HTERT RPE-1 (cell line): ENCODE data around the gene HPS4.

ENCODE experiments used
- in situ Hi-C: fragments of 300-500 bp; cut with MboI; formaldehyde crosslinking; loops from 4 replicates; pipeline ENCODE4 v1.14.3; 2020; ENCODE audit warnings: low sequenced_read_pairs

The HPS4 gene

GRCh38 chr22:26470807-26471206 is 12.8 kb downstream of the HPS4 start:
- in situ Hi-C loops, result no loop called here

GRCh38 chr22:26466196-26466595 is 17.4 kb downstream of the HPS4 start:
- in situ Hi-C loops, result no loop called here

GRCh38 chr22:26464312-26464711 is 19.3 kb downstream of the HPS4 start:
- in situ Hi-C loops, result no loop called here

- in situ Hi-C loops, result no loop called here
Measured at GRCh38 chr22:26463688-26464087, 19.9 kb downstream of the HPS4 start.

GRCh38 chr22:26463101-26463661 is 20.4 kb downstream of the HPS4 start:
- in situ Hi-C loops, result no loop called here

GRCh38 chr22:26462641-26463040 is 20.9 kb downstream of the HPS4 start:
- in situ Hi-C loops, result no loop called here

GRCh38 chr22:26462051-26462450 is 21.5 kb downstream of the HPS4 start:
- in situ Hi-C loops, result no loop called here

- in situ Hi-C loops, result no loop called here
Measured at GRCh38 chr22:26461188-26461810, 22.3 kb downstream of the HPS4 start.

GRCh38 chr22:26460202-26460601 is 23.4 kb downstream of the HPS4 start:
- in situ Hi-C loops, result no loop called here

- in situ Hi-C loops, result no loop called here
Measured at GRCh38 chr22:26457661-26458272, 25.8 kb downstream of the HPS4 start.

GRCh38 chr22:26453812-26454500 is 29.6 kb downstream of the HPS4 start:
- in situ Hi-C loops, result no loop called here

GRCh38 chr22:26453216-26453615 is 30.4 kb downstream of the HPS4 start:
- in situ Hi-C loops, result no loop called here

- in situ Hi-C loops, result no loop called here
Measured at GRCh38 chr22:26452236-26453016, 31.2 kb downstream of the HPS4 start.

- in situ Hi-C loops, result no loop called here
Measured at GRCh38 chr22:26450453-26451185, 33.0 kb downstream of the HPS4 start.

- in situ Hi-C loops, result no loop called here
Measured at GRCh38 chr22:26448941-26449340, 34.6 kb downstream of the HPS4 start.

GRCh38 chr22:26448334-26448733 is 35.2 kb downstream of the HPS4 start:
- in situ Hi-C loops, result no loop called here

GRCh38 chr22:26447584-26448329 is 35.8 kb downstream of the HPS4 start:
- in situ Hi-C loops, result no loop called here

GRCh38 chr22:26446808-26447515 is 36.6 kb downstream of the HPS4 start:
- in situ Hi-C loops, result no loop called here

- in situ Hi-C loops, result no loop called here
Measured at GRCh38 chr22:26445577-26446275, 37.9 kb downstream of the HPS4 start.
